ENCODE results near the gene CGB5. TPM values are rescaled to one million over a fixed set of nuclear protein-coding genes. Genes with fewer than 3 reads are reported as not detected.

CGB5 gene
- polyA plus RNA-seq, 5 donors: 0.30 to 0.59 TPM; not detected in 3

GRCh38 chr19:49085020-49085867, 41.6 kb downstream of the CGB5 start, which contains the start of gene SNRNP70:
Gene SNRNP70, plus strand, starts transcription at chr19:49085451. Its CDS starts 964 bp downstream, at chr19:49086415.
- DNase-seq: peak; percentile 99 to 100

GRCh38 chr19:49085868-49086232, 42.2 kb downstream of the CGB5 start:
- DNase-seq: no peak

- DNase-seq: no peak
Observed at GRCh38 chr19:49086296-49086695, 42.6 kb downstream of the CGB5 start.

GRCh38 chr19:49091391-49092038, 47.9 kb downstream of the CGB5 start:
- no peak for DNase-seq

- DNase-seq: no peak
Observed at GRCh38 chr19:49092686-49093085, 49.0 kb downstream of the CGB5 start.

Other genes starting within 250 kb of the CGB5 start
- 10 to 100 TPM; 33.3 to 58.9 (median 42.9) TPM for gene BCAT2, start 232.8 kb upstream of the CGB5 start, polyA plus RNA-seq (ENCODE audit: insufficient read depth in 1 of 5, insufficient read length in 5 of 5, low replicate concordance in 1 of 5)
- 1 to 10 TPM; 6.9 to 9.9 (median 8.6) TPM for gene HSD17B14, start 207.4 kb upstream of the CGB5 start, polyA plus RNA-seq (ENCODE audit: insufficient read depth in 1 of 5, insufficient read length in 5 of 5, low replicate concordance in 1 of 5)
- gene PLEKHA4, start 175.2 kb upstream of the CGB5 start, polyA plus RNA-seq (ENCODE audit: insufficient read depth in 1 of 5, insufficient read length in 5 of 5, low replicate concordance in 1 of 5): 10 to 100 TPM; 12.9 to 23.2 (median 15.5) TPM
- gene PPP1R15A, start 171.4 kb upstream of the CGB5 start, polyA plus RNA-seq (ENCODE audit: insufficient read depth in 1 of 5, insufficient read length in 5 of 5, low replicate concordance in 1 of 5): 10 to 100 TPM; 38.6 to 72.3 (median 53.5) TPM
- gene TULP2, start 145.1 kb upstream of the CGB5 start, polyA plus RNA-seq (ENCODE audit: insufficient read depth in 1 of 5, insufficient read length in 5 of 5, low replicate concordance in 1 of 5): 1 to 10 TPM in 3 of 5 donors, under 1 TPM in 2; 0.70 to 1.5 (median 1.3) TPM
- 100 to 1,000 TPM; 137 to 239 (median 180) TPM for gene NUCB1, start 143.5 kb upstream of the CGB5 start, polyA plus RNA-seq (ENCODE audit: insufficient read depth in 1 of 5, insufficient read length in 5 of 5, low replicate concordance in 1 of 5)
- gene DHDH, start 110.1 kb upstream of the CGB5 start, polyA plus RNA-seq (ENCODE audit: insufficient read depth in 1 of 5, insufficient read length in 5 of 5, low replicate concordance in 1 of 5): 1 to 10 TPM in 4 of 5 donors, under 1 TPM in 1; 0.80 to 2.4 (median 1.6) TPM
- 10 to 100 TPM; 41.9 to 96.2 (median 62.0) TPM for gene BAX, start 89.0 kb upstream of the CGB5 start, polyA plus RNA-seq (ENCODE audit: insufficient read depth in 1 of 5, insufficient read length in 5 of 5, low replicate concordance in 1 of 5)
- gene FTL, start 78.5 kb upstream of the CGB5 start, polyA plus RNA-seq (ENCODE audit: insufficient read depth in 1 of 5, insufficient read length in 5 of 5, low replicate concordance in 1 of 5): 1,000 to 10,000 TPM; 1,127 to 1,622 (median 1,142) TPM
- 10 to 100 TPM; 36.9 to 54.5 (median 44.4) TPM for gene GYS1, start 50.5 kb upstream of the CGB5 start, polyA plus RNA-seq (ENCODE audit: insufficient read depth in 1 of 5, insufficient read length in 5 of 5, low replicate concordance in 1 of 5)
- 10 to 100 TPM; 58.1 to 98.7 (median 76.1) TPM for gene RUVBL2, start 50.0 kb upstream of the CGB5 start, polyA plus RNA-seq (ENCODE audit: insufficient read depth in 1 of 5, insufficient read length in 5 of 5, low replicate concordance in 1 of 5)
- under 1 TPM in 1 of 5 donors, not detected in 4; 0.23 TPM for gene LHB, start 26.8 kb upstream of the CGB5 start, polyA plus RNA-seq (ENCODE audit: insufficient read depth in 1 of 5, insufficient read length in 5 of 5, low replicate concordance in 1 of 5)
- not detected for gene CGB3, start 19.5 kb upstream of the CGB5 start, polyA plus RNA-seq (ENCODE audit: insufficient read depth in 1 of 5, insufficient read length in 5 of 5, low replicate concordance in 1 of 5)
- gene CGB2, start 12.0 kb upstream of the CGB5 start, polyA plus RNA-seq (ENCODE audit: insufficient read depth in 1 of 5, insufficient read length in 5 of 5, low replicate concordance in 1 of 5): not detected
- not detected for gene CGB1, start 7.0 kb upstream of the CGB5 start, polyA plus RNA-seq (ENCODE audit: insufficient read depth in 1 of 5, insufficient read length in 5 of 5, low replicate concordance in 1 of 5)
- under 1 TPM in 1 of 5 donors, not detected in 4; 0.31 TPM for gene CGB8, start 5.3 kb downstream of the CGB5 start, polyA plus RNA-seq (ENCODE audit: insufficient read depth in 1 of 5, insufficient read length in 5 of 5, low replicate concordance in 1 of 5)
- gene CGB7, start 13.9 kb downstream of the CGB5 start, polyA plus RNA-seq (ENCODE audit: insufficient read depth in 1 of 5, insufficient read length in 5 of 5, low replicate concordance in 1 of 5): under 1 TPM in 4 of 5 donors, not detected in 1; 0.22 to 0.41 (median 0.35) TPM
- 1 to 10 TPM in 3 of 5 donors, under 1 TPM in 2; 0.31 to 1.6 (median 1.1) TPM for gene NTF4, start 21.0 kb downstream of the CGB5 start, polyA plus RNA-seq (ENCODE audit: insufficient read depth in 1 of 5, insufficient read length in 5 of 5, low replicate concordance in 1 of 5)
- under 1 TPM; 0.04 to 0.18 (median 0.06) TPM for gene KCNA7, start 28.9 kb downstream of the CGB5 start, polyA plus RNA-seq (ENCODE audit: insufficient read depth in 1 of 5, insufficient read length in 5 of 5, low replicate concordance in 1 of 5)
- 100 to 1,000 TPM; 292 to 376 (median 365) TPM for gene SNRNP70, start 41.6 kb downstream of the CGB5 start, polyA plus RNA-seq (ENCODE audit: insufficient read depth in 1 of 5, insufficient read length in 5 of 5, low replicate concordance in 1 of 5)
- gene LIN7B, start 70.5 kb downstream of the CGB5 start, polyA plus RNA-seq (ENCODE audit: insufficient read depth in 1 of 5, insufficient read length in 5 of 5, low replicate concordance in 1 of 5): 10 to 100 TPM in 2 of 5 donors, 1 to 10 TPM in 3; 6.4 to 14.5 (median 8.3) TPM
- gene C19orf73, start 75.3 kb downstream of the CGB5 start, polyA plus RNA-seq (ENCODE audit: insufficient read depth in 1 of 5, insufficient read length in 5 of 5, low replicate concordance in 1 of 5): under 1 TPM in 3 of 5 donors, not detected in 2; 0.24 to 0.39 (median 0.28) TPM
- gene PPFIA3, start 75.7 kb downstream of the CGB5 start, polyA plus RNA-seq (ENCODE audit: insufficient read depth in 1 of 5, insufficient read length in 5 of 5, low replicate concordance in 1 of 5): 10 to 100 TPM in 1 of 5 donors, 1 to 10 TPM in 4; 4.7 to 10.4 (median 7.1) TPM
- gene HRC, start 111.5 kb downstream of the CGB5 start, polyA plus RNA-seq (ENCODE audit: insufficient read depth in 1 of 5, insufficient read length in 5 of 5, low replicate concordance in 1 of 5): 10 to 100 TPM in 2 of 5 donors, 1 to 10 TPM in 3; 8.7 to 13.7 (median 9.8) TPM
- gene TRPM4, start 113.9 kb downstream of the CGB5 start, polyA plus RNA-seq (ENCODE audit: insufficient read depth in 1 of 5, insufficient read length in 5 of 5, low replicate concordance in 1 of 5): 10 to 100 TPM; 11.5 to 31.7 (median 24.9) TPM

Data from right lung (tissue), 5 donors.